Chondrocyte (in vitro differentiated cells): ENCODE data around the gene KLC1. TPM values are rescaled to one million over a fixed set of nuclear protein-coding genes. Genes with fewer than 3 reads are reported as not detected.

Experiments used
- DNase-seq: peaks from one replicate; pipeline ENCODE4 v3.0.0; 2021; ENCODE audit warnings: mixed read lengths, low spot score
- H3K27ac Mint-ChIP-seq: one replicate; pipeline ENCODE4 v1.8.0; 2021; ENCODE audit warnings: mild to moderate bottlenecking, moderate library complexity, mixed read lengths; ENCODE audit not compliant: unreplicated experiment
- H3K27me3 Mint-ChIP-seq: 2 replicates; pipeline ENCODE4 v1.8.0; 2021; ENCODE audit warnings: low read depth, mixed read lengths
- H3K36me3 Mint-ChIP-seq: 2 replicates; pipeline ENCODE4 v1.8.0; 2021; ENCODE audit warnings: low read depth, mixed read lengths
- H3K4me1 Mint-ChIP-seq: 2 replicates; pipeline ENCODE4 v1.8.0; 2021; ENCODE audit warnings: low read depth, mild to moderate bottlenecking, mixed read lengths
- H3K4me3 Mint-ChIP-seq: one replicate; pipeline ENCODE4 v1.8.0; 2021; ENCODE audit warnings: mild to moderate bottlenecking, moderate library complexity, mixed read lengths; ENCODE audit not compliant: unreplicated experiment
- H3K9me3 Mint-ChIP-seq: 2 replicates; pipeline ENCODE4 v1.8.0; 2021; ENCODE audit warnings: low read depth, mixed read lengths
- total RNA-seq: library from RNA; stranded (reverse); gene quantifications from 3 replicates; pipeline ENCODE4 v1.2.1, GENCODE V29; 2021
- TF ChIP-seq, protein P1 (sequence below): fragments of 200-600 bp; sonication (generic); IDR thresholded peaks from 2 replicates; pipeline ENCODE4 v1.5.0; 2021; ENCODE audit warnings: antibody characterized with exemption, mild to moderate bottlenecking, moderate library complexity

The KLC1 gene
- total RNA-seq, 1 donor from 2014 or later: 190 TPM

DNA sequence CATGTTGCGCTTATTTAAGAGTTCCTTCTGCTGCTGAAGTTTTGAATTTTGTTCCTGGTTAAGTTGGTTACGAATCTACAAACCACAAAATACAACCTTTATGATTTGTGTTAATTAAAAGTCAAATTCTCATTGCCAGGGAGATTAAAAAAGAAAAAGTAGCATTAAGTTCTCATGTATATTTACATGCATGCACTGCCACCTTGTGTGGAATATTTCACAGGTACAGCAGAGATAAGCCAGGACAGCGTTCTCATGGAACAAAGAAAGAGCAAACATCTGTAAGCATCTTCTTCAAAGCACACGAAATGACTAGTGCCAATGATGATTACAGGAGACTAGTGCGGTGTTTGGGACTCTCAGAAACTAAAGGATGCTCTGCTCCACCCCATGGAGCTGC lies 120.8 kb downstream of the KLC1 start:
- DNase-seq: no peak
- no peaks in the 10 kb centered on the region for H3K4me1 Mint-ChIP-seq
- no peaks in the 10 kb centered on the region for H3K27me3 Mint-ChIP-seq
- peaks cover 4% of the 10 kb centered on the region for H3K36me3 Mint-ChIP-seq
- H3K9me3 Mint-ChIP-seq: no peaks in the 10 kb centered on the region
- TF ChIP-seq, protein P1, sequence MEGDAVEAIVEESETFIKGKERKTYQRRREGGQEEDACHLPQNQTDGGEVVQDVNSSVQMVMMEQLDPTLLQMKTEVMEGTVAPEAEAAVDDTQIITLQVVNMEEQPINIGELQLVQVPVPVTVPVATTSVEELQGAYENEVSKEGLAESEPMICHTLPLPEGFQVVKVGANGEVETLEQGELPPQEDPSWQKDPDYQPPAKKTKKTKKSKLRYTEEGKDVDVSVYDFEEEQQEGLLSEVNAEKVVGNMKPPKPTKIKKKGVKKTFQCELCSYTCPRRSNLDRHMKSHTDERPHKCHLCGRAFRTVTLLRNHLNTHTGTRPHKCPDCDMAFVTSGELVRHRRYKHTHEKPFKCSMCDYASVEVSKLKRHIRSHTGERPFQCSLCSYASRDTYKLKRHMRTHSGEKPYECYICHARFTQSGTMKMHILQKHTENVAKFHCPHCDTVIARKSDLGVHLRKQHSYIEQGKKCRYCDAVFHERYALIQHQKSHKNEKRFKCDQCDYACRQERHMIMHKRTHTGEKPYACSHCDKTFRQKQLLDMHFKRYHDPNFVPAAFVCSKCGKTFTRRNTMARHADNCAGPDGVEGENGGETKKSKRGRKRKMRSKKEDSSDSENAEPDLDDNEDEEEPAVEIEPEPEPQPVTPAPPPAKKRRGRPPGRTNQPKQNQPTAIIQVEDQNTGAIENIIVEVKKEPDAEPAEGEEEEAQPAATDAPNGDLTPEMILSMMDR: peak; percentile 50
- H3K27ac Mint-ChIP-seq: no peak overlapping the region
- no peak overlapping the region for H3K4me3 Mint-ChIP-seq

Other genes starting within 250 kb of the KLC1 start
- gene MARK3, start 243.8 kb upstream of the KLC1 start, total RNA-seq: 65.1 to 73.7 TPM (median 70.8 TPM) in 3 replicates
- gene CKB, start 106.4 kb upstream of the KLC1 start, total RNA-seq: 81.0 to 141 TPM (median 139 TPM) in 3 replicates
- 9.9 to 10.3 TPM (median 10.0 TPM) in 3 replicates for gene TRMT61A, start 100.0 kb upstream of the KLC1 start, total RNA-seq
- gene BAG5, start 66.6 kb upstream of the KLC1 start, total RNA-seq: 22.6 to 25.7 TPM (median 23.2 TPM) in 3 replicates
- 39.1 to 51.9 TPM (median 50.7 TPM) in 3 replicates for gene COA8, start 66.3 kb upstream of the KLC1 start, total RNA-seq
- gene XRCC3, start 86.2 kb downstream of the KLC1 start, total RNA-seq: 3.4 to 9.9 TPM (median 6.6 TPM) in 3 replicates
- 68.6 to 84.3 TPM (median 68.6 TPM) in 3 replicates for gene ZFYVE21, start 86.6 kb downstream of the KLC1 start, total RNA-seq
- 6.6 to 10.1 TPM (median 9.1 TPM) in 3 replicates for gene PPP1R13B, start 218.4 kb downstream of the KLC1 start, total RNA-seq